Trophoblast cell (in vitro differentiated cells and primary cell): Measurements from ENCODE around the gene CNN1.

Experiments used
- DNase-seq, 2 donors: peaks; one replicate each; pipeline ENCODE4 v3.0.0-alpha.2; 2016
- H2AFZ ChIP-seq: 2 replicates; pipeline ENCODE4 v1.6.1; 2013; ENCODE audit warnings: low read length, moderate library complexity, mild to moderate bottlenecking; ENCODE audit not compliant: insufficient read depth, poor library complexity
- H2AK5ac ChIP-seq: 2 replicates; pipeline ENCODE4 v1.6.1; 2013; ENCODE audit warnings: mild to moderate bottlenecking, low read length
- H2BK120ac ChIP-seq: 2 replicates; pipeline ENCODE4 v1.6.1; 2013; ENCODE audit warnings: low read length, mild to moderate bottlenecking, moderate library complexity; ENCODE audit not compliant: insufficient read depth, poor library complexity
- H2BK12ac ChIP-seq: 2 replicates; pipeline ENCODE4 v1.6.1; 2013; ENCODE audit warnings: mild to moderate bottlenecking, low read length, moderate library complexity
- H2BK5ac ChIP-seq: 2 replicates; pipeline ENCODE4 v1.6.1; 2013; ENCODE audit warnings: low read length, low read depth, moderate library complexity, mild to moderate bottlenecking; ENCODE audit not compliant: poor library complexity
- H3K14ac ChIP-seq: 2 replicates; pipeline ENCODE4 v1.6.1; 2013; ENCODE audit warnings: mild to moderate bottlenecking, low read length
- H3K18ac ChIP-seq: 2 replicates; pipeline ENCODE4 v1.6.1; 2013; ENCODE audit warnings: mild to moderate bottlenecking, low read length
- H3K23ac ChIP-seq: 2 replicates; pipeline ENCODE4 v1.6.1; 2013; ENCODE audit warnings: low read length
- H3K27ac ChIP-seq: 2 replicates; pipeline ENCODE4 v1.5.1; 2013; ENCODE audit warnings: low read depth, mild to moderate bottlenecking, inconsistent platforms, low read length, moderate library complexity
- H3K27me3 ChIP-seq: 2 replicates; pipeline ENCODE4 v1.6.1; 2013; ENCODE audit warnings: inconsistent platforms, mild to moderate bottlenecking, low read length, moderate library complexity; ENCODE audit not compliant: insufficient read depth
- H3K36me3 ChIP-seq, 2 experiments: 1 replicate in 1 of 2; 2 replicates in 1 of 2; pipeline ENCODE4 v1.6.1; 2013; ENCODE audit warnings: low read length in 2 of 2, mild to moderate bottlenecking in 2 of 2, moderate library complexity in 1 of 2; ENCODE audit not compliant: insufficient read depth in 2 of 2, control insufficient read depth in 1 of 2
- H3K4ac ChIP-seq: 2 replicates; pipeline ENCODE4 v1.6.1; 2013; ENCODE audit warnings: low read depth, mild to moderate bottlenecking, low read length, moderate library complexity
- H3K4me1 ChIP-seq, 2 experiments: 1 replicate in 1 of 2; 2 replicates in 1 of 2; pipeline ENCODE4 v1.6.1; 2013; ENCODE audit warnings: low read length in 2 of 2, mild to moderate bottlenecking in 2 of 2, moderate library complexity in 1 of 2; ENCODE audit not compliant: insufficient read depth in 2 of 2, control insufficient read depth in 1 of 2
- H3K4me2 ChIP-seq: 2 replicates; pipeline ENCODE4 v1.6.1; 2013; ENCODE audit warnings: inconsistent platforms, mild to moderate bottlenecking, low read length, moderate library complexity
- H3K4me3 ChIP-seq: 2 replicates; pipeline ENCODE4 v1.5.1; 2013; ENCODE audit warnings: mild to moderate bottlenecking, low read depth, low read length, inconsistent platforms
- H3K79me1 ChIP-seq: one replicate; pipeline ENCODE4 v1.6.1; 2013; ENCODE audit warnings: low read length
- H3K79me2 ChIP-seq: 2 replicates; pipeline ENCODE4 v1.6.1; 2013; ENCODE audit warnings: low read length, mild to moderate bottlenecking; ENCODE audit not compliant: control insufficient read depth, insufficient read depth, poor library complexity
- H3K9ac ChIP-seq: 2 replicates; pipeline ENCODE4 v1.6.1; 2013; ENCODE audit warnings: mild to moderate bottlenecking, low read length
- H3K9me3 ChIP-seq: 2 replicates; pipeline ENCODE4 v1.6.1; 2013; ENCODE audit warnings: low read depth, mild to moderate bottlenecking, control low read depth, inconsistent platforms, low read length; ENCODE audit not compliant: insufficient read depth
- H4K12ac ChIP-seq: 2 replicates; pipeline ENCODE4 v1.6.1; 2013; ENCODE audit warnings: low read depth, mild to moderate bottlenecking, low read length, moderate library complexity
- H4K8ac ChIP-seq: 2 replicates; pipeline ENCODE4 v1.6.1; 2013; ENCODE audit warnings: low read depth, mild to moderate bottlenecking, low read length, moderate library complexity
- H4K91ac ChIP-seq: one replicate; pipeline ENCODE4 v1.6.1; 2013; ENCODE audit warnings: low read depth, mild to moderate bottlenecking, low read length, moderate library complexity
- WGBS: extraction: QIAGEN DNeasy Blood & Tissue Kit; methylation state at CpG from one replicate; pipeline ENCODE4 v1.1.7; 2013; ENCODE audit warnings: missing lambda C conversion rate; ENCODE audit not compliant: insufficient read length, insufficient coverage; ENCODE audit errors: extremely low coverage; 5-methylcytosine and 5-hydroxymethylcytosine counted together

CNN1 gene

DNA sequence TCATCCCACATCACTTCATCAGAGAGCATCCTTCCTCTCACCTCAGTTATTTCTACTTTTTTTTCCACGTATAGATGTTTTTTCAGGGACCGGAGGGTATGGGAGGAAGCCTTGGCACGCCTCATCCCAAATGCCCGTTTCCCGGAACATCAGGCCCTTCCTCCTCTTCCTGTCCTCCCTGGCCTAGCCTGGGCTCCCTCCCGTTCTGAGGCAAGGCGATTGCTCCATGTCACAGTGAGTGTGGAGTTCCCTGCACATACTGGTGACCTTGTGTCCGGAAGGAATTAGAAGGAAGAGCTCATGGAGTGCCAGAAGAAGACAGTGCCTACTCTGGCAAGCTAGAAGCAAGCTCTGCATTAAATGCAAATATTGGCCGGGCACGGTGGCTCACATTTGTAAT, 57.5 kb downstream of the CNN1 start:
- no peak overlapping the region for H3K18ac ChIP-seq
- H2BK12ac ChIP-seq, result no peak overlapping the region
- no peak overlapping the region for H3K4me2 ChIP-seq
- H3K36me3 ChIP-seq, result peaks cover 5 to 8% of the 10 kb centered on the region in 2 experiments
- H3K79me2 ChIP-seq, result peaks cover 17% of the 10 kb centered on the region
- peak overlapping the region; percentile 3 for H2AFZ ChIP-seq
- H2BK5ac ChIP-seq, result no peak overlapping the region
- peak overlapping the region; percentile 32 for H4K8ac ChIP-seq
- no peaks in the 10 kb centered on the region for H3K9me3 ChIP-seq
- no peak overlapping the region for H4K12ac ChIP-seq
- no peak overlapping the region for H3K14ac ChIP-seq
- no peaks in the 10 kb centered on the region for H3K27me3 ChIP-seq
- no CpG with 5 or more reads among the region's 10 CpGs for WGBS
- H3K79me1 ChIP-seq, result peaks cover 7% of the 10 kb centered on the region
- H2BK120ac ChIP-seq, result no peak overlapping the region
- H4K91ac ChIP-seq, result no peak overlapping the region
- no peak overlapping the region for H3K4me3 ChIP-seq
- no peak overlapping the region for H3K23ac ChIP-seq
- H3K27ac ChIP-seq, result no peak overlapping the region
- H3K4me1 ChIP-seq, result peaks cover 4 to 8% of the 10 kb centered on the region in 2 experiments
- peak overlapping the region; percentile 3 for H3K9ac ChIP-seq
- peak overlapping the region; percentile 9 for H2AK5ac ChIP-seq
- no peak overlapping the region for H3K4ac ChIP-seq
- no peak for DNase-seq

DNA sequence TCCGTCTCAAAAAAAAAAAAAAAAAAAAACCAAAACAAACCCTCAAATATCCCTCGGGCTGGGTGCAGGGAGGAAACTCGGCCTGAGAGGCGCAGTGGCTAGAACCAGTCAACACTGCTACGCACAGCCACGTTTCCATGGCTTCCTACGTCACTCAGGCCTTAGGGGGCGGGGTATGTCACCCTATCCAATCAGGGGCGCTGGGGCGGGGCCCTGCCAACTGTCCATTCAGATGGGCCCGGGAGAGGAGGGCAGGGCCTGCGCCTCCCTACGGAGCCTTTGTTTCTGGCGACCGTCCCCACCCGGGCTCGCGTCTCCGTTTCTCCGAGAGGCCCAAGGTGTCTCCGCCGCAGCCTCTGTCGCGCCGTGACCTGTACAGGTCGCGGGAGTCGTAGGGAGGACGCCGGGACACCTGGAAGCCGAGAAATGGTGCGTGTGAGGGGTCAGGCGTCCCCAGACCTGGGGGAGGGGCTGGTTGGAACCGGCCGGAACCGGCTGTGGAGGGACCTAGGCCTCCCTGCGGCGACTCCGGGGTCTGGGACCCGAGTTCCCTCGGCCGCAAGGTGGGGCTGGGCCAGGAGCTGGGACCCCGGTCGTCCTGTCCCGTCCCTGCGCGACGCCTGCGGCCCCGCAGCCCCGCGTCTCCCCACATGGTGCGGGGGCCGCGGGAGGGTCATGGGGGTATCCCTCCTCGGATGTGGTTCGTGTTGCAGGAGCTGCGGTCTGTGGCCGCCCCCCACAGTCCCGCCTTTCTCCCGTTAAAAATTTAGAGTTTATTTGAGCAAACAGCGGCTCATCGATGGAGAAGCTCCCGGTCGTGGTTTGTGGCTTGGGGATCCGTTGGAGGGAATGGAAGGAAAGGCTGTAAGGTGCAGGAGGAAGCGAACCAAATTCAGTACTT, 58.8 kb downstream of the CNN1 start, which contains the start of gene ZNF627:
Gene ZNF627, plus strand, starts transcription at position 282 of the 901 bp plus-strand sequence. Its CDS starts 145 bp downstream, at position 427.
- Histone ChIP-seq H4K12ac (peak within 1 kb of the TSS; percentile 100), H3K9me3 (no peaks in the 10 kb centered on the region), H2AK5ac (peak within 1 kb of the TSS; percentile 96), H4K8ac (peak within 1 kb of the TSS; percentile 100), H3K36me3 (peaks cover 7 to 8% of the 10 kb centered on the region in 2 experiments), H3K4me1 (peaks cover 4 to 8% of the 10 kb centered on the region in 2 experiments), H3K18ac (peak within 1 kb of the TSS; percentile 99), H3K4ac (peak within 1 kb of the TSS; percentile 96), H3K79me2 (peaks cover 21% of the 10 kb centered on the region), H2BK5ac (peak within 1 kb of the TSS; percentile 98), H3K79me1 (peaks cover 7% of the 10 kb centered on the region), H3K27ac (peak within 1 kb of the TSS; percentile 92), H3K27me3 (no peaks in the 10 kb centered on the region), H3K23ac (no peak within 1 kb of the TSS), H3K4me3 (peak within 1 kb of the TSS; percentile 95), H2BK120ac (peak within 1 kb of the TSS; percentile 96), H4K91ac (peak within 1 kb of the TSS; percentile 97), H3K9ac (peak within 1 kb of the TSS; percentile 97), H3K14ac (peak within 1 kb of the TSS; percentile 99), H3K4me2 (peak within 1 kb of the TSS; percentile 71), H2AFZ (peak within 1 kb of the TSS; percentile 72), H2BK12ac (peak within 1 kb of the TSS; percentile 51)
- DNase-seq, result peak; percentile 99
- WGBS, result no CpG with 5 or more reads among the region's 67 CpGs

DNA sequence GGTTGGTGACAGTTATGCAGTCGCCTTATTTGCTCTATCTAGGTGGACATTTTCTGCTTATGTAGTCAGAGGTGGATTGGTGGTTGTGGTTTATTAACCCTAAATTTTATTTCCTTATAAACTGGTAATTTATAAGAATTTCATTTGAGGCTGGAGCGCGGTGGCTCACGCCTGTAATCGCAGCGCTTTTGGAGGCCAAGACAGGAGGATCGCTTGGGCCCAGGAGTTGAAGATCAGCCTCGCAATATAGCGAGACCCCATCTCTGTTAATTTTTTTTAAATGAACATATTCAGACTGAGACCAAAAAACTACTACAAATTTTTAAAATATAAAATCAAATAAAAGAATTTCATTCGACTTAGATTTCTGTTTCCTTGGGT, 59.4 kb downstream of the CNN1 start:
- Histone ChIP-seq H4K12ac (peak overlapping the region; percentile 100), H3K4me1 (peaks cover 4 to 8% of the 10 kb centered on the region in 2 experiments), H3K4me2 (peak overlapping the region; percentile 71), H3K27ac (no peak overlapping the region), H4K8ac (peak overlapping the region; percentile 100), H2AFZ (no peak overlapping the region), H2BK120ac (no peak overlapping the region), H3K4me3 (peak overlapping the region; percentile 95), H3K18ac (peak overlapping the region; percentile 99), H3K79me1 (peaks cover 7% of the 10 kb centered on the region), H3K9me3 (no peaks in the 10 kb centered on the region), H3K9ac (peak overlapping the region; percentile 97), H3K36me3 (peaks cover 7 to 10% of the 10 kb centered on the region in 2 experiments), H3K14ac (peak overlapping the region; percentile 99), H3K4ac (peak overlapping the region; percentile 96), H3K23ac (no peak overlapping the region), H4K91ac (peak overlapping the region; percentile 97), H3K79me2 (peaks cover 23% of the 10 kb centered on the region), H3K27me3 (no peaks in the 10 kb centered on the region), H2BK5ac (no peak overlapping the region), H2AK5ac (peak overlapping the region; percentile 96), H2BK12ac (no peak overlapping the region)
- DNase-seq, result no peak
- no CpG with 5 or more reads among the region's 10 CpGs for WGBS

GRCh38 chr19:11598746-11599145, 60.1 kb downstream of the CNN1 start:
- Histone ChIP-seq H2AK5ac (no peak overlapping the region), H3K4me1 (peaks cover 4 to 8% of the 10 kb centered on the region in 2 experiments), H3K4me2 (peak overlapping the region; percentile 10), H3K27me3 (no peaks in the 10 kb centered on the region), H3K9ac (no peak overlapping the region), H3K4ac (peak overlapping the region; percentile 91), H4K91ac (no peak overlapping the region), H4K8ac (no peak overlapping the region), H3K23ac (no peak overlapping the region), H2AFZ (no peak overlapping the region), H3K27ac (no peak overlapping the region), H3K79me2 (peaks cover 23% of the 10 kb centered on the region), H3K9me3 (no peaks in the 10 kb centered on the region), H3K14ac (no peak overlapping the region), H3K4me3 (no peak overlapping the region), H2BK5ac (no peak overlapping the region), H2BK12ac (no peak overlapping the region), H3K79me1 (peaks cover 7% of the 10 kb centered on the region), H3K36me3 (peaks cover 8 to 11% of the 10 kb centered on the region in 2 experiments), H3K18ac (peak overlapping the region; percentile 67), H4K12ac (no peak overlapping the region), H2BK120ac (no peak overlapping the region)
- no peak for DNase-seq
- no CpG with 5 or more reads among the region's 2 CpGs for WGBS
